ENCODE results near the gene HOXA10.

DNA sequence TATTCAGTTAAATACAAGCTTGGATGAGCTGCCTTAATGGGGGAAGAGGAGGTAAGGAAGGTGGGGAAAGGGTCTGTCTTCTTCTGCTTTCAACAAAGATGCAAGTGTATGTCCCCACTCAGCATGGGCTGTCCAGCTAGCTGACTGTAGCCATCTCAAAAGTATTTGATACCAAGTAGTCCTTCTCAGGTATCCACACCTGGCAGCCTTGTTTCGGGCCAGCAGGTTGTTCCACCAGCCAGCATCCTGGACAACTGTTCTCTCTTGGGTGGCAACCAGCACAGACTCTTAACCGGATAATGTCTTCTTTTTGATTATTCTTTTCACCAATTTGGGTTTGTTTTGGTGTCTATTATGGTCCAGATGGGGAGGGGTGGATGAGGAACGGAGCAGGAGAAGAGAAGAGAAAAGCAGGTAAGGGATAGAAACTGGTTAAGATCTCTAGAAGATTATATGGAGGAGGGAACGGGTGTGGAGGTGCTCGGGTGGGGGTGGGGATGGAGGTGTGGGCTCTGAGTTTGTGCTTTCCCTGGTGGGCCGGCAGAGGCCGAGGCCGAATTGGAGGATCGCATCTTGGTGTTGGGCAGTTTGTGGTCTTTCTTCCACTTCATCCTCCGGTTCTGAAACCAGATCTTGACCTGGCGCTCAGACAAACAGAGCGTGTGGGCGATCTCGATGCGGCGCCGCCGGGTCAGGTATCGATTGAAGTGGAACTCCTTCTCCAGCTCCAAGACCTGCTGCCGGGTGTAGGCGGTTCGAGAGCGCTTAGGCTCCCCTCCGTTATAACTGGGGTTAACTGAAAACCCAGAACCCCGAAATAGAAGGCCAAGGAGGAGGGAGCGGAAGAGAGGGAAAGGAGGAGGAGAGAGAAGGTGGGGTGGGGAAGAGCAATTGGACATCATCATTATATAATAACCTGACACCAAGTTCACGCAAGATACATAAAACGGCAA is 45.1 kb downstream of the HOXA10 start:
- TF ChIP-seq POLR2A (IDR thresholded peaks at IDR 0.05) = no peak
- TF ChIP-seq, protein P1, sequence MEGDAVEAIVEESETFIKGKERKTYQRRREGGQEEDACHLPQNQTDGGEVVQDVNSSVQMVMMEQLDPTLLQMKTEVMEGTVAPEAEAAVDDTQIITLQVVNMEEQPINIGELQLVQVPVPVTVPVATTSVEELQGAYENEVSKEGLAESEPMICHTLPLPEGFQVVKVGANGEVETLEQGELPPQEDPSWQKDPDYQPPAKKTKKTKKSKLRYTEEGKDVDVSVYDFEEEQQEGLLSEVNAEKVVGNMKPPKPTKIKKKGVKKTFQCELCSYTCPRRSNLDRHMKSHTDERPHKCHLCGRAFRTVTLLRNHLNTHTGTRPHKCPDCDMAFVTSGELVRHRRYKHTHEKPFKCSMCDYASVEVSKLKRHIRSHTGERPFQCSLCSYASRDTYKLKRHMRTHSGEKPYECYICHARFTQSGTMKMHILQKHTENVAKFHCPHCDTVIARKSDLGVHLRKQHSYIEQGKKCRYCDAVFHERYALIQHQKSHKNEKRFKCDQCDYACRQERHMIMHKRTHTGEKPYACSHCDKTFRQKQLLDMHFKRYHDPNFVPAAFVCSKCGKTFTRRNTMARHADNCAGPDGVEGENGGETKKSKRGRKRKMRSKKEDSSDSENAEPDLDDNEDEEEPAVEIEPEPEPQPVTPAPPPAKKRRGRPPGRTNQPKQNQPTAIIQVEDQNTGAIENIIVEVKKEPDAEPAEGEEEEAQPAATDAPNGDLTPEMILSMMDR (IDR thresholded peaks at IDR 0.05) = no peak

Measured in breast epithelium (tissue), 3 donors.